Umbilical cord (tissue), 1 donor: ENCODE data around the gene TRIM15. TPM values are rescaled to one million over a fixed set of nuclear protein-coding genes. Genes with fewer than 3 reads are reported as not detected.

Experiments used
- total RNA-seq: library from RNA; depleted of rRNA; stranded (reverse); fragments of >200 nt; gene quantifications from one replicate; pipeline ENCODE4 v1.2.3, GENCODE V29; 2014; ENCODE audit warnings: low replicate concordance; ENCODE audit not compliant: insufficient read depth

The TRIM15 gene
- total RNA-seq, 1 donor from 2014 or later, result 0.48 TPM

Other genes starting within 250 kb of the TRIM15 start
- gene HLA-A, start 221.0 kb upstream of the TRIM15 start, total RNA-seq, result 206 TPM
- 27.7 TPM for gene POLR1H, start 102.3 kb upstream of the TRIM15 start, total RNA-seq
- gene PPP1R11, start 96.3 kb upstream of the TRIM15 start, total RNA-seq, result 8.9 TPM
- gene RNF39, start 87.8 kb upstream of the TRIM15 start, total RNA-seq, result 1.7 TPM
- gene TRIM31, start 50.5 kb upstream of the TRIM15 start, total RNA-seq, result 1.7 TPM
- gene TRIM40, start 27.4 kb upstream of the TRIM15 start, total RNA-seq, result 0.48 TPM
- gene TRIM10, start 2.3 kb upstream of the TRIM15 start, total RNA-seq, result 4.3 TPM
- gene TRIM26, start 49.9 kb downstream of the TRIM15 start, total RNA-seq, result 15.6 TPM
- gene TRIM39, start 163.4 kb downstream of the TRIM15 start, total RNA-seq, result 5.5 TPM
- gene RPP21, start 181.6 kb downstream of the TRIM15 start, total RNA-seq, result 30.6 TPM